ENCODE data around the gene ZNF684.
"Not testable (repeated sequence)": the region's sequence is repeated elsewhere in the genome, so short reads cannot be mapped to it uniquely, and the experiment has no call there.

The ZNF684 gene

GRCh38 chr1:40531381-40532061 is at the start of gene ZNF684:
ZNF684 (plus strand) TSS chr1:40531637; CDS start chr1:40533167, 1,530 bp downstream.
- peak; percentile 93 for DNase-seq (ENCODE audit: low spot score)

GRCh38 chr1:40495315-40495903 is 36.0 kb upstream of the ZNF684 start:
- no peak for DNase-seq (ENCODE audit: low spot score)

- not testable (repeated sequence) for DNase-seq (ENCODE audit: low spot score)
Measured at GRCh38 chr1:40502651-40503050, 28.8 kb upstream of the ZNF684 start.

- no peak for DNase-seq (ENCODE audit: low spot score)
Measured at GRCh38 chr1:40507973-40508372, 23.5 kb upstream of the ZNF684 start.

- peak; percentile 70 for DNase-seq (ENCODE audit: low spot score)
Measured at GRCh38 chr1:40508375-40509341, 22.8 kb upstream of the ZNF684 start, which contains the start of gene EXO5. EXO5 (plus strand) TSS chr1:40508767; CDS start chr1:40514545, 5,778 bp downstream.

- no peak for DNase-seq (ENCODE audit: low spot score)
Measured at GRCh38 chr1:40519517-40519916, 11.9 kb upstream of the ZNF684 start.

- DNase-seq (ENCODE audit: low spot score), result peak; percentile 19
Measured at GRCh38 chr1:40530735-40531380, 579 bp upstream of the ZNF684 start.

GRCh38 chr1:40532062-40532389 is 589 bp downstream of the ZNF684 start:
- DNase-seq (ENCODE audit: low spot score), result no peak

GRCh38 chr1:40532844-40533424 is 1.5 kb downstream of the ZNF684 start:
- peak; percentile 47 for DNase-seq (ENCODE audit: low spot score)

- DNase-seq (ENCODE audit: low spot score), result no peak
Measured at GRCh38 chr1:40534589-40534988, 3.2 kb downstream of the ZNF684 start.

GRCh38 chr1:40535732-40536131 is 4.3 kb downstream of the ZNF684 start:
- no peak for DNase-seq (ENCODE audit: low spot score)

- DNase-seq (ENCODE audit: low spot score), result no peak
Measured at GRCh38 chr1:40539338-40539737, 7.9 kb downstream of the ZNF684 start.

GRCh38 chr1:40546957-40547356 is 15.5 kb downstream of the ZNF684 start:
- no peak for DNase-seq (ENCODE audit: low spot score)

GRCh38 chr1:40553017-40553416 is 21.6 kb downstream of the ZNF684 start:
- no peak for DNase-seq (ENCODE audit: low spot score)

GRCh38 chr1:40554807-40555206 is 23.4 kb downstream of the ZNF684 start:
- DNase-seq (ENCODE audit: low spot score), result not testable (repeated sequence)

GRCh38 chr1:40556121-40556520 is 24.7 kb downstream of the ZNF684 start:
- DNase-seq (ENCODE audit: low spot score), result no peak

- not testable (repeated sequence) for DNase-seq (ENCODE audit: low spot score)
Measured at GRCh38 chr1:40558241-40558640, 26.8 kb downstream of the ZNF684 start.

GRCh38 chr1:40562185-40562584 is 30.7 kb downstream of the ZNF684 start:
- DNase-seq (ENCODE audit: low spot score), result no peak

- no peak for DNase-seq (ENCODE audit: low spot score)
Measured at GRCh38 chr1:40563266-40563665, 31.8 kb downstream of the ZNF684 start.

- no peak for DNase-seq (ENCODE audit: low spot score)
Measured at GRCh38 chr1:40564506-40564905, 33.1 kb downstream of the ZNF684 start.

GRCh38 chr1:40564913-40565312 is 33.5 kb downstream of the ZNF684 start:
- DNase-seq (ENCODE audit: low spot score), result no peak

GRCh38 chr1:40567825-40568224 is 36.4 kb downstream of the ZNF684 start:
- no peak for DNase-seq (ENCODE audit: low spot score)

Data from hepatic stellate cell (primary cell).